22Rv1 (cell line): ENCODE results near the gene MRRF.
A peak's percentile ranks its signal among the peaks of the same experiment; 100 is the strongest.

Source experiments
- H3K27ac ChIP-seq: fragments of 450-650 bp; 2 replicates; pipeline ENCODE4 v1.5.1; 2017
- ZFX ChIP-seq: fragments of 450-650 bp; IDR thresholded peaks from 2 replicates; pipeline ENCODE4 v1.6.1; 2017; ENCODE audit warnings: antibody characterized with exemption, borderline replicate concordance
- TF ChIP-seq, protein P1 (sequence below): fragments of 450-650 bp; IDR thresholded peaks from 2 replicates; pipeline ENCODE4 v1.5.1; 2017; ENCODE audit warnings: mild to moderate bottlenecking

MRRF gene

GRCh38 chr9:122225312-122226141 is 39.2 kb upstream of the MRRF start:
- TF ChIP-seq, protein P1, sequence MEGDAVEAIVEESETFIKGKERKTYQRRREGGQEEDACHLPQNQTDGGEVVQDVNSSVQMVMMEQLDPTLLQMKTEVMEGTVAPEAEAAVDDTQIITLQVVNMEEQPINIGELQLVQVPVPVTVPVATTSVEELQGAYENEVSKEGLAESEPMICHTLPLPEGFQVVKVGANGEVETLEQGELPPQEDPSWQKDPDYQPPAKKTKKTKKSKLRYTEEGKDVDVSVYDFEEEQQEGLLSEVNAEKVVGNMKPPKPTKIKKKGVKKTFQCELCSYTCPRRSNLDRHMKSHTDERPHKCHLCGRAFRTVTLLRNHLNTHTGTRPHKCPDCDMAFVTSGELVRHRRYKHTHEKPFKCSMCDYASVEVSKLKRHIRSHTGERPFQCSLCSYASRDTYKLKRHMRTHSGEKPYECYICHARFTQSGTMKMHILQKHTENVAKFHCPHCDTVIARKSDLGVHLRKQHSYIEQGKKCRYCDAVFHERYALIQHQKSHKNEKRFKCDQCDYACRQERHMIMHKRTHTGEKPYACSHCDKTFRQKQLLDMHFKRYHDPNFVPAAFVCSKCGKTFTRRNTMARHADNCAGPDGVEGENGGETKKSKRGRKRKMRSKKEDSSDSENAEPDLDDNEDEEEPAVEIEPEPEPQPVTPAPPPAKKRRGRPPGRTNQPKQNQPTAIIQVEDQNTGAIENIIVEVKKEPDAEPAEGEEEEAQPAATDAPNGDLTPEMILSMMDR, result no peak
- no peak for TF ChIP-seq ZFX
- no peak overlapping the region for H3K27ac ChIP-seq

DNA sequence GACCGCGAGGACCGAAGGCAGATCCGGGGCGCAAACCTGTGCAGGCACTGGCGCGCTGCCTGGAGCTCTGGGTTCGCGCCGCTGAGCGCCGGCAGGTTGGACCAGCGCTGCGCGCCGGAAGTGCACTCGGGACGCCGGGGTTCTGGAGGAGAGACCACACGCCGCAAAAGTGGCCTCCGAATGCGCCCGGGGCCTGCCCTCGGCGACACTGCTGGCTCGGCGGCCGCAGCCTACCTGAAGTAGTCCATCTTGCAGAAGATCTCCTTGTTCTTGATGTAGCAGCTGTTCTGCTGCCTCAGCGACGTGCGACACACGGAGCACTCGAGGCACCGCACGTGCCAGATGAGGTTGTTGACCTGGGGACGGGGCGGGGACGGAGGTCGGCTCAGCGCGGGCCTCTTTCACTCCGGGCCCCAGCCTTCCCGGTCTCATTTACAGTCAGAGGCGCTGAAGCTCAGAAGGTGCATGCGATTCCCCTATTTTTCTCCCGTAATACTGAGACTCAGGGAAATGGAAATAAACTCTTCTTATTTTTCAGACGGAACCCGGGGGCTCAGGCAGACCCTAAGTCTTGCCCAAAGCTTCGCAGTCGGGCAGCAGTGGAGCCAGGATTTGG is 38.4 kb upstream of the MRRF start:
- H3K27ac ChIP-seq, result no peak overlapping the region
- TF ChIP-seq ZFX, result no peak
- TF ChIP-seq, protein P1, result no peak

DNA sequence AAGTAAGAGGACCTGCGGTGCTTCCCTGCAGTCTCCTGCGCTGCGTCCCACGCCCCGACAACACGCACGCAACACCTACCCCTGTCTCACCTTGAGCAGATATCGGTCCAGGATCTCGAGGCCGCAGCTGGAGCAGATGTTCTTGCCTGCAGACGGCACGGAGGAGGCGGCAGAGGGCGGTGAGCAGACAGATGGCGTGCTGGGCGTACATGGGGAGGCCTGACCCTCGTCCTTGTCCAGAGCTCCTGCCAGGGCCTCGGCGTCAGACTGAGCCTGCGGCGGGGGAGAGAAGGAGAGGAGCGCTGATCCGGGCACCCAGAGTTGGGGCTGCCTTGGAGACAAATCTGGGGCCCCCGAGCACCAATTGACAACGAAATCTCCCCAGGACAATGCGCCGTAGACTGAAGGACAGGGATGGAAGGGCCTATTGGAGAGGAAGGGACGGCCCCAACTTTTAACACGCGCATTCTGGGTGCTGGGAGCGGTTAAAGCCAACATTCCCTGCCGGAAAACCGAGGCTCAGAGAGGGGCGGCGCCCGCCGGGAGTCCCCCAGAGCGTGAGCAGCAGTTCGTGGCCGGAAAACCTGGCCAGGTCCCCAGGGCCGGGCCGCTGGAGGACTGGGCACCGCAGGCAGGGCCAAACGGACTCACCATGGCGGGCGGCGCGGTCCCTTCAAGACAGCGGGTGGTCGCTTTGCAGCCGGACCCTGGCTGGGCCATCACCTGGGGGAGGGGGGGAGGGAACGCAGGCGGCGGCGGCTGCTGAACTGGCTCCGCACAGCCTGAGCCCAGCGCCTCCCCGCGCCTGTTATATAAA is 37.7 kb upstream of the MRRF start:
- H3K27ac ChIP-seq, result no peak overlapping the region
- no peak for TF ChIP-seq ZFX
- TF ChIP-seq, protein P1, result no peak; the same call in 1 of the 2 replicates

GRCh38 chr9:122227575-122227900 is 37.1 kb upstream of the MRRF start:
- TF ChIP-seq ZFX, result no peak
- TF ChIP-seq, protein P1, result peak; percentile 47; the same call in 1 of the 2 replicates
- H3K27ac ChIP-seq, result no peak overlapping the region

GRCh38 chr9:122228191-122228567 is 36.5 kb upstream of the MRRF start:
- TF ChIP-seq, protein P1, result no peak
- TF ChIP-seq ZFX, result no peak

DNA sequence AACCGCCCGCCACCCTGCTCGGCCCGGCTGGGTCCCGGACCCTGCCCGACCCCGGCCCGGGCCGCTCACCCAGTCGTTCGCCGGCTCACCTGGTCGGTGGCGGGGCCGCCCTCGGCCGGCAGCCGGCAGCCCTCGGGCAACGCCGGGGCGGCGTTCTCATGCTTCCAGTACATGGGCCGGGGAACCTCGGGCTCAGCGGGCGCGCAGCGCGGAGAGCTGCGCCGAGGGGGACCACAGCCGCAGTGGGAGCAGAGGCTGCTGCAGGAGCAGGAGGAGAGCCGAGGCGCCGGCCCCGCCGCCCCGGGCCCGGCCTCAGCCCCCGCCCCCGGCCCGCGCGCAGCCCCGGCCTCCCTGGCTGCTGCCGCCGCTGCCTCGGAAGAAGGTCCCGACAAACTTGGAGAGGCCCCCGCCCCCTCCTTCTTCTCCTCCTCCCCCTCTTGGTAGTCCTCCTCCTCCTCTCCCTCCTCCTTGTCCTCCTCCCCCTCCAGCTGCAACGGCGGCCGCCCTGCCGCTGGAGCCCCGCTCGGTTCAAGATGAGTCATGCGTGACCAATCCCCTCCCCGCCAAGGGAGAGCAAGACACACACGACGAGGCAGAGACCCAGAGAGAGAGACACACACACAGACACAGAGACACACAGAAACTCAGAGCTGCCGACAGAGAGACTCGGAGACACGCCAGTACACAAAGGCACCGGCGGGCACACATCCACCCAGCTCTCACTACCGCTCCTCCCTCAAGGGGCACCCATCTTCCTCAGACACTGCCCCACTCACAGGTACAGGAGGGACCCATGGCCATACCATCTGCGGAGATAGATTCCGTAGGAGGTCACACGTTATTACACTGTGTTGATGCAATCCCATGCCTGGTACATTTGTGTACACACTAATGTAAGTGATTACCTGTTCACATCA is 35.9 kb upstream of the MRRF start, which contains the start of gene LHX6:
LHX6 (minus strand) TSS at position 390 of the 917 bp plus-strand sequence; CDS start at position 173, 217 bp downstream.
- no peak within 1 kb of the TSS for H3K27ac ChIP-seq
- no peak for TF ChIP-seq ZFX
- TF ChIP-seq, protein P1, result no peak

More at GRCh38 chr9:122228191-122228567, 36.5 kb upstream of the MRRF start:
- no peak overlapping the region for H3K27ac ChIP-seq
